HCT116 (cell line): ENCODE measurements around the gene CRCP.
"Not testable (repeated sequence)": the region's sequence is repeated elsewhere in the genome, so short reads cannot be mapped to it uniquely, and the experiment has no call there.

Source experiments
- EZH2 ChIP-seq: fragments of 200-600 bp; sonication (generic); IDR thresholded peaks from 2 replicates; pipeline ENCODE4 v1.6.1; 2017; ENCODE audit warnings: antibody characterized with exemption, mixed run types
- EZH2phosphoT487 ChIP-seq: fragments of 200-600 bp; IDR thresholded peaks from 2 replicates; pipeline ENCODE4 v1.6.1; 2018; ENCODE audit warnings: antibody characterized with exemption, borderline replicate concordance
- POLR2A ChIP-seq: IDR thresholded peaks from 2 replicates; pipeline ENCODE4 v1.7.0; 2011; ENCODE audit warnings: borderline replicate concordance; ENCODE audit not compliant: insufficient read depth, insufficient read length; ENCODE audit errors: extremely low read depth
- SP1 ChIP-seq: IDR thresholded peaks from 2 replicates; pipeline ENCODE4 v1.6.1; 2012; ENCODE audit warnings: low read depth
- ZFX ChIP-seq: fragments of 450-650 bp; IDR thresholded peaks from 2 replicates; pipeline ENCODE4 v1.6.1; 2017
- ZNF274 ChIP-seq: fragments of 200-500 bp; sonication (Bioruptor generic); IDR thresholded peaks from 2 replicates; pipeline ENCODE4 v1.6.1; 2014; ENCODE audit warnings: mild to moderate bottlenecking, low read depth, low read length, inconsistent platforms
- TF ChIP-seq, protein P1 (sequence below), 3 experiments: fragments of 200-600 bp in 1 of 3; sonication (generic) in 1 of 3; IDR thresholded peaks in 2 of 3; conservative IDR thresholded peaks in 1 of 3; 2 replicates each; pipeline ENCODE4 v1.5.1; 2012 to 2017; ENCODE audit warnings: low read depth in 2 of 3, low read length in 2 of 3, antibody characterized with exemption in 1 of 3, borderline replicate concordance in 1 of 3, control low read depth in 1 of 3, mild to moderate bottlenecking in 1 of 3, mixed read lengths in 1 of 3, mixed run types in 1 of 3, moderate library complexity in 1 of 3; ENCODE audit not compliant: insufficient read depth in 1 of 3
- TF ChIP-seq, protein P2 (sequence below): IDR thresholded peaks from 2 replicates; pipeline ENCODE4 v1.6.1; 2012; ENCODE audit warnings: low read depth

DNA sequence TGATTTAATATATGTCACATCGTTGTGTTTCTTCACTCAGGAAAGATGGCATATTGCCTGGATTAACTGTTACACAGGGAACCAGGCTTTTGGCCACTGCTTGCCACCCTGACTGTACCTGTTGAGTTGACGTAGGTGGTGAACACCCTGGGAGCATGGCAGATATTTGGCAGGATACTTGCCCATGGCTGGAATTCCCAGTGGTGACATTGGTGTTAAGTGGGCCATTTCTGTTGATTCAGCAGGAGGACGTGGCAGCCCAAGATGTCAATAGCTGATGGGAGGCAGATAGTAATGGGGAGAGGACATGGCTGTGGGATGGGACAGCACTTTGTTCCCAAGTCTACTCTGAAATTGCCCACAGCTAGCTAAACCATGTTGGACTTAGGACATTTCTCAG lies 12.5 kb downstream of the CRCP start:
- TF ChIP-seq ZNF274, EZH2phosphoT487, SP1, POLR2A, ZFX, EZH2: not testable (repeated sequence)
- TF ChIP-seq, protein P1, sequence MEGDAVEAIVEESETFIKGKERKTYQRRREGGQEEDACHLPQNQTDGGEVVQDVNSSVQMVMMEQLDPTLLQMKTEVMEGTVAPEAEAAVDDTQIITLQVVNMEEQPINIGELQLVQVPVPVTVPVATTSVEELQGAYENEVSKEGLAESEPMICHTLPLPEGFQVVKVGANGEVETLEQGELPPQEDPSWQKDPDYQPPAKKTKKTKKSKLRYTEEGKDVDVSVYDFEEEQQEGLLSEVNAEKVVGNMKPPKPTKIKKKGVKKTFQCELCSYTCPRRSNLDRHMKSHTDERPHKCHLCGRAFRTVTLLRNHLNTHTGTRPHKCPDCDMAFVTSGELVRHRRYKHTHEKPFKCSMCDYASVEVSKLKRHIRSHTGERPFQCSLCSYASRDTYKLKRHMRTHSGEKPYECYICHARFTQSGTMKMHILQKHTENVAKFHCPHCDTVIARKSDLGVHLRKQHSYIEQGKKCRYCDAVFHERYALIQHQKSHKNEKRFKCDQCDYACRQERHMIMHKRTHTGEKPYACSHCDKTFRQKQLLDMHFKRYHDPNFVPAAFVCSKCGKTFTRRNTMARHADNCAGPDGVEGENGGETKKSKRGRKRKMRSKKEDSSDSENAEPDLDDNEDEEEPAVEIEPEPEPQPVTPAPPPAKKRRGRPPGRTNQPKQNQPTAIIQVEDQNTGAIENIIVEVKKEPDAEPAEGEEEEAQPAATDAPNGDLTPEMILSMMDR (IDR thresholded peaks at IDR 0.05 in 2 of 3, conservative IDR thresholded peaks at IDR 0.05 in 1 of 3; ENCODE audit: borderline replicate concordance in 1 of 3, insufficient read depth in 1 of 3, low read depth in 2 of 3, low read length in 2 of 3), result not testable (repeated sequence)
- TF ChIP-seq, protein P2, sequence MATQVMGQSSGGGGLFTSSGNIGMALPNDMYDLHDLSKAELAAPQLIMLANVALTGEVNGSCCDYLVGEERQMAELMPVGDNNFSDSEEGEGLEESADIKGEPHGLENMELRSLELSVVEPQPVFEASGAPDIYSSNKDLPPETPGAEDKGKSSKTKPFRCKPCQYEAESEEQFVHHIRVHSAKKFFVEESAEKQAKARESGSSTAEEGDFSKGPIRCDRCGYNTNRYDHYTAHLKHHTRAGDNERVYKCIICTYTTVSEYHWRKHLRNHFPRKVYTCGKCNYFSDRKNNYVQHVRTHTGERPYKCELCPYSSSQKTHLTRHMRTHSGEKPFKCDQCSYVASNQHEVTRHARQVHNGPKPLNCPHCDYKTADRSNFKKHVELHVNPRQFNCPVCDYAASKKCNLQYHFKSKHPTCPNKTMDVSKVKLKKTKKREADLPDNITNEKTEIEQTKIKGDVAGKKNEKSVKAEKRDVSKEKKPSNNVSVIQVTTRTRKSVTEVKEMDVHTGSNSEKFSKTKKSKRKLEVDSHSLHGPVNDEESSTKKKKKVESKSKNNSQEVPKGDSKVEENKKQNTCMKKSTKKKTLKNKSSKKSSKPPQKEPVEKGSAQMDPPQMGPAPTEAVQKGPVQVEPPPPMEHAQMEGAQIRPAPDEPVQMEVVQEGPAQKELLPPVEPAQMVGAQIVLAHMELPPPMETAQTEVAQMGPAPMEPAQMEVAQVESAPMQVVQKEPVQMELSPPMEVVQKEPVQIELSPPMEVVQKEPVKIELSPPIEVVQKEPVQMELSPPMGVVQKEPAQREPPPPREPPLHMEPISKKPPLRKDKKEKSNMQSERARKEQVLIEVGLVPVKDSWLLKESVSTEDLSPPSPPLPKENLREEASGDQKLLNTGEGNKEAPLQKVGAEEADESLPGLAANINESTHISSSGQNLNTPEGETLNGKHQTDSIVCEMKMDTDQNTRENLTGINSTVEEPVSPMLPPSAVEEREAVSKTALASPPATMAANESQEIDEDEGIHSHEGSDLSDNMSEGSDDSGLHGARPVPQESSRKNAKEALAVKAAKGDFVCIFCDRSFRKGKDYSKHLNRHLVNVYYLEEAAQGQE, result not testable (repeated sequence)
